HUES6 (cell line): ENCODE results near the gene LIPE.

Source experiments
- H3K27ac ChIP-seq: 2 replicates; pipeline ENCODE4 v1.7.0; 2013; ENCODE audit warnings: low read depth, mild to moderate bottlenecking, low read length, inconsistent platforms
- H3K27me3 ChIP-seq: 2 replicates; pipeline ENCODE4 v1.6.1; 2013; ENCODE audit warnings: low read length; ENCODE audit not compliant: control insufficient read depth, insufficient read depth
- H3K36me3 ChIP-seq: 2 replicates; pipeline ENCODE4 v1.6.1; 2013; ENCODE audit warnings: low read length; ENCODE audit not compliant: control insufficient read depth, insufficient read depth
- H3K4me1 ChIP-seq: 2 replicates; pipeline ENCODE4 v1.6.1; 2013; ENCODE audit warnings: low read length; ENCODE audit not compliant: control insufficient read depth, insufficient read depth
- H3K4me3 ChIP-seq: 2 replicates; pipeline ENCODE4 v1.5.1; 2013; ENCODE audit warnings: low read depth, low read length
- H3K9ac ChIP-seq: one replicate; pipeline ENCODE4 v1.6.1; 2013; ENCODE audit warnings: mild to moderate bottlenecking, low read length
- H3K9me3 ChIP-seq: 2 replicates; pipeline ENCODE4 v1.6.1; 2013; ENCODE audit warnings: low read depth, low read length; ENCODE audit not compliant: control insufficient read depth, insufficient read depth

Gene LIPE

GRCh38 chr19:42427313-42427712, at the start of gene LIPE:
TSS of gene LIPE (minus strand) at chr19:42427388. CDS start at chr19:42427149, 239 bp downstream.
- Histone ChIP-seq H3K27ac (no peak within 1 kb of the TSS), H3K9me3 (no peaks in the 10 kb centered on the region; the same call in 1 of the 2 replicates)

GRCh38 chr19:42475366-42475765, 48.2 kb upstream of the LIPE start:
- no peaks in the 10 kb centered on the region for H3K27me3 ChIP-seq
- peaks cover 51% of the 10 kb centered on the region for H3K4me1 ChIP-seq
- H3K9ac ChIP-seq: no peak overlapping the region
- H3K36me3 ChIP-seq: no peaks in the 10 kb centered on the region
- peak overlapping the region; percentile 22; the same call in 1 of the 2 replicates for H3K4me3 ChIP-seq
- H3K27ac ChIP-seq: peak overlapping the region; percentile 61
- no peaks in the 10 kb centered on the region for H3K9me3 ChIP-seq

More at GRCh38 chr19:42427313-42427712, at the start of gene LIPE:
- H3K4me3 ChIP-seq: no peak within 1 kb of the TSS
- H3K27me3 ChIP-seq: peaks cover 42% of the 10 kb centered on the region
- peaks cover 6% of the 10 kb centered on the region for H3K4me1 ChIP-seq
- no peak within 1 kb of the TSS for H3K9ac ChIP-seq
- H3K36me3 ChIP-seq: no peaks in the 10 kb centered on the region

- peaks cover 48% of the 10 kb centered on the region for H3K4me1 ChIP-seq
Measured at GRCh38 chr19:42474743-42475142, 47.6 kb upstream of the LIPE start.

GRCh38 chr19:42473686-42474085, 46.5 kb upstream of the LIPE start:
- Histone ChIP-seq H3K4me3 (peak overlapping the region; percentile 0; the same call in 1 of the 2 replicates), H3K9me3 (no peaks in the 10 kb centered on the region), H3K27ac (peak overlapping the region; percentile 94), H3K36me3 (no peaks in the 10 kb centered on the region), H3K4me1 (peaks cover 48% of the 10 kb centered on the region), H3K9ac (peak overlapping the region; percentile 68), H3K27me3 (no peaks in the 10 kb centered on the region)

More at GRCh38 chr19:42474743-42475142, 47.6 kb upstream of the LIPE start:
- no peaks in the 10 kb centered on the region for H3K36me3 ChIP-seq
- H3K4me3 ChIP-seq: peak overlapping the region; percentile 27; the same call in 1 of the 2 replicates
- H3K9ac ChIP-seq: peak overlapping the region; percentile 68
- no peaks in the 10 kb centered on the region for H3K9me3 ChIP-seq
- peak overlapping the region; percentile 94 for H3K27ac ChIP-seq
- no peaks in the 10 kb centered on the region for H3K27me3 ChIP-seq

GRCh38 chr19:42472402-42473147, 45.4 kb upstream of the LIPE start:
- H3K9me3 ChIP-seq: no peaks in the 10 kb centered on the region
- no peaks in the 10 kb centered on the region for H3K27me3 ChIP-seq
- H3K4me3 ChIP-seq: no peak overlapping the region
- H3K9ac ChIP-seq: no peak overlapping the region
- H3K36me3 ChIP-seq: no peaks in the 10 kb centered on the region
- H3K27ac ChIP-seq: peak overlapping the region; percentile 12; the same call in 1 of the 2 replicates
- peaks cover 52% of the 10 kb centered on the region for H3K4me1 ChIP-seq

GRCh38 chr19:42471554-42472249, 44.5 kb upstream of the LIPE start:
- Histone ChIP-seq H3K27ac (peak overlapping the region; percentile 40; the same call in 1 of the 2 replicates), H3K4me1 (peaks cover 57% of the 10 kb centered on the region), H3K27me3 (no peaks in the 10 kb centered on the region), H3K4me3 (no peak overlapping the region), H3K36me3 (no peaks in the 10 kb centered on the region), H3K9ac (peak overlapping the region; percentile 16), H3K9me3 (no peaks in the 10 kb centered on the region)

GRCh38 chr19:42469311-42470235, 42.4 kb upstream of the LIPE start:
- no peaks in the 10 kb centered on the region for H3K9me3 ChIP-seq
- no peaks in the 10 kb centered on the region for H3K36me3 ChIP-seq
- no peak overlapping the region for H3K27ac ChIP-seq
- no peak overlapping the region for H3K9ac ChIP-seq
- H3K4me1 ChIP-seq: peaks cover 54% of the 10 kb centered on the region
- no peaks in the 10 kb centered on the region for H3K27me3 ChIP-seq
- no peak overlapping the region for H3K4me3 ChIP-seq

- no peak overlapping the region for H3K27ac ChIP-seq
- H3K4me3 ChIP-seq: no peak overlapping the region
- peaks cover 45% of the 10 kb centered on the region for H3K4me1 ChIP-seq
- H3K9me3 ChIP-seq: no peaks in the 10 kb centered on the region
- no peaks in the 10 kb centered on the region for H3K36me3 ChIP-seq
- no peaks in the 10 kb centered on the region for H3K27me3 ChIP-seq
- peak overlapping the region; percentile 7 for H3K9ac ChIP-seq
Measured at GRCh38 chr19:42468273-42468796, 41.1 kb upstream of the LIPE start.

- H3K9ac ChIP-seq: no peak overlapping the region
- peaks cover 36% of the 10 kb centered on the region for H3K4me1 ChIP-seq
- H3K27me3 ChIP-seq: no peaks in the 10 kb centered on the region
- no peaks in the 10 kb centered on the region for H3K36me3 ChIP-seq
- H3K4me3 ChIP-seq: no peak overlapping the region
- H3K9me3 ChIP-seq: no peaks in the 10 kb centered on the region
- no peak overlapping the region for H3K27ac ChIP-seq
Measured at GRCh38 chr19:42467183-42467760, 40.1 kb upstream of the LIPE start.

GRCh38 chr19:42466521-42467182, 39.5 kb upstream of the LIPE start:
- Histone ChIP-seq H3K9me3 (no peaks in the 10 kb centered on the region), H3K27me3 (no peaks in the 10 kb centered on the region), H3K27ac (no peak overlapping the region), H3K9ac (no peak overlapping the region), H3K4me3 (no peak overlapping the region), H3K4me1 (peaks cover 30% of the 10 kb centered on the region), H3K36me3 (no peaks in the 10 kb centered on the region)
